Neuronal stem cell (in vitro differentiated cells): ENCODE measurements around the gene CENPU.

Source experiments
- DNase-seq: peaks from one replicate; pipeline ENCODE4 v3.0.0-alpha.2; 2013; ENCODE audit warnings: low spot score
- H2AFZ ChIP-seq: one replicate; pipeline ENCODE4 v1.6.1; 2013; ENCODE audit warnings: mild to moderate bottlenecking, low read length, inconsistent platforms
- H2AK5ac ChIP-seq: 2 replicates; pipeline ENCODE4 v1.6.1; 2013; ENCODE audit warnings: low read depth, mild to moderate bottlenecking, inconsistent platforms, low read length, moderate library complexity, mixed read lengths
- H2BK120ac ChIP-seq: 2 replicates; pipeline ENCODE4 v1.6.1; 2013; ENCODE audit warnings: low read depth, mild to moderate bottlenecking, inconsistent platforms, low read length, moderate library complexity, mixed read lengths
- H2BK12ac ChIP-seq: one replicate; pipeline ENCODE4 v1.6.1; 2013; ENCODE audit warnings: low read length, inconsistent platforms
- H2BK15ac ChIP-seq: 2 replicates; pipeline ENCODE4 v1.6.1; 2013; ENCODE audit warnings: mild to moderate bottlenecking, low read length, inconsistent platforms, mixed read lengths
- H2BK5ac ChIP-seq: one replicate; pipeline ENCODE4 v1.6.1; 2013; ENCODE audit warnings: inconsistent platforms, mild to moderate bottlenecking, low read length, moderate library complexity
- H3K14ac ChIP-seq: one replicate; pipeline ENCODE4 v1.6.1; 2013; ENCODE audit warnings: low read length, inconsistent platforms
- H3K18ac ChIP-seq: 2 replicates; pipeline ENCODE4 v1.6.1; 2013; ENCODE audit warnings: low read length, inconsistent platforms
- H3K23ac ChIP-seq: 2 replicates; pipeline ENCODE4 v1.6.1; 2013; ENCODE audit warnings: low read depth, mild to moderate bottlenecking, mixed read lengths, low read length, inconsistent platforms; ENCODE audit not compliant: poor library complexity
- H3K27ac ChIP-seq: replicated peaks from 3 replicates; pipeline ENCODE4 v1.5.1; 2013; ENCODE audit warnings: low read length, inconsistent platforms
- H3K27me3 ChIP-seq, 3 experiments: 2 replicates each; pipeline ENCODE4 v1.6.1; 2013; ENCODE audit warnings: low read length in 3 of 3, mild to moderate bottlenecking in 2 of 3, inconsistent platforms in 1 of 3, low read depth in 1 of 3, mixed read lengths in 1 of 3, moderate library complexity in 1 of 3; ENCODE audit not compliant: control insufficient read depth in 3 of 3, insufficient read depth in 3 of 3
- H3K36me3 ChIP-seq, 2 donors: replicated peaks in 1 of 2; 2 replicates each; pipeline ENCODE4 v1.6.1; 2013; ENCODE audit warnings: low read length in 2 of 2; ENCODE audit not compliant: control insufficient read depth in 2 of 2, insufficient read depth in 2 of 2
- H3K4ac ChIP-seq: 2 replicates; pipeline ENCODE4 v1.6.1; 2013; ENCODE audit warnings: inconsistent platforms, mild to moderate bottlenecking, low read length, moderate library complexity
- H3K4me1 ChIP-seq, 2 donors: 1 replicate in 1 of 2; 2 replicates in 1 of 2; pipeline ENCODE4 v1.6.1; 2013; ENCODE audit warnings: low read length in 2 of 2, low read depth in 1 of 2; ENCODE audit not compliant: control insufficient read depth in 2 of 2, insufficient read depth in 1 of 2
- H3K4me2 ChIP-seq: one replicate; pipeline ENCODE4 v1.6.1; 2013; ENCODE audit warnings: mild to moderate bottlenecking, low read length, inconsistent platforms; ENCODE audit not compliant: insufficient read depth, poor library complexity, severe bottlenecking
- H3K4me3 ChIP-seq, 2 donors: 2 replicates each; pipeline ENCODE4 v1.5.1; 2013; ENCODE audit warnings: low read length in 2 of 2, mild to moderate bottlenecking in 2 of 2, inconsistent platforms in 1 of 2, moderate library complexity in 1 of 2
- H3K79me1 ChIP-seq: one replicate; pipeline ENCODE4 v1.6.1; 2013; ENCODE audit warnings: low read depth, mild to moderate bottlenecking, inconsistent platforms, low read length, moderate library complexity
- H3K9ac ChIP-seq: one replicate; pipeline ENCODE4 v1.6.1; 2013; ENCODE audit warnings: mild to moderate bottlenecking, low read depth, low read length, inconsistent platforms; ENCODE audit not compliant: poor library complexity
- H3K9me3 ChIP-seq, 2 donors: replicated peaks in 1 of 2; 2 replicates each; pipeline versions ENCODE3 to v1.6.1; 2013; ENCODE audit warnings: low read length in 2 of 2, mild to moderate bottlenecking in 2 of 2, inconsistent platforms in 1 of 2, low read depth in 1 of 2, mixed read lengths in 1 of 2, moderate library complexity in 1 of 2; ENCODE audit not compliant: control insufficient read depth in 2 of 2, insufficient read depth in 1 of 2
- H4K8ac ChIP-seq: one replicate; pipeline ENCODE4 v1.6.1; 2013; ENCODE audit warnings: low read depth, mild to moderate bottlenecking, inconsistent platforms, low read length, moderate library complexity
- H4K91ac ChIP-seq: one replicate; pipeline ENCODE4 v1.6.1; 2013; ENCODE audit warnings: low read length, low read depth, mild to moderate bottlenecking, inconsistent platforms; ENCODE audit not compliant: poor library complexity
- WGBS, 2 donors: extraction: QIAGEN DNeasy Blood & Tissue Kit; methylation state at CpG; one replicate each; pipeline ENCODE4 v1.1.7; 2013; ENCODE audit warnings: missing lambda C conversion rate in 2 of 2, mixed read lengths in 1 of 2; ENCODE audit not compliant: insufficient read length in 2 of 2, insufficient replicate concordance in 1 of 2; ENCODE audit errors: extremely low coverage in 2 of 2; 5-methylcytosine and 5-hydroxymethylcytosine counted together

The CENPU gene

GRCh38 chr4:184747034-184747830 lies 13.3 kb upstream of the CENPU start:
- H3K4me3 ChIP-seq, result no peak overlapping the region
- H3K23ac ChIP-seq, result no peak overlapping the region
- no peak overlapping the region for H3K4ac ChIP-seq
- H3K27ac ChIP-seq, result no peak overlapping the region
- H4K8ac ChIP-seq, result no peak overlapping the region
- no peak overlapping the region for H2AK5ac ChIP-seq
- H3K36me3 ChIP-seq, result peaks cover 0 to 1% of the 10 kb centered on the region in 2 donors
- no peaks in the 10 kb centered on the region for H3K79me1 ChIP-seq
- no peak overlapping the region for H3K4me2 ChIP-seq
- H4K91ac ChIP-seq, result no peak overlapping the region
- DNase-seq, result no peak
- H2BK15ac ChIP-seq, result no peak overlapping the region
- H3K9me3 ChIP-seq, result peaks cover 0 to 4% of the 10 kb centered on the region in 2 donors
- H3K14ac ChIP-seq, result no peak overlapping the region
- H3K4me1 ChIP-seq, result peaks cover 10 to 21% of the 10 kb centered on the region in 2 donors
- no peak overlapping the region for H3K18ac ChIP-seq
- H2BK5ac ChIP-seq, result no peak overlapping the region
- no peak overlapping the region for H3K9ac ChIP-seq
- peaks cover 0 to 5% (median 0%) of the 10 kb centered on the region in 3 experiments for H3K27me3 ChIP-seq
- no peak overlapping the region for H2BK12ac ChIP-seq
- H2BK120ac ChIP-seq, result no peak overlapping the region
- WGBS, 2 donors, result no CpG with 5 or more reads among the region's 4 CpGs
- no peak overlapping the region for H2AFZ ChIP-seq

DNA sequence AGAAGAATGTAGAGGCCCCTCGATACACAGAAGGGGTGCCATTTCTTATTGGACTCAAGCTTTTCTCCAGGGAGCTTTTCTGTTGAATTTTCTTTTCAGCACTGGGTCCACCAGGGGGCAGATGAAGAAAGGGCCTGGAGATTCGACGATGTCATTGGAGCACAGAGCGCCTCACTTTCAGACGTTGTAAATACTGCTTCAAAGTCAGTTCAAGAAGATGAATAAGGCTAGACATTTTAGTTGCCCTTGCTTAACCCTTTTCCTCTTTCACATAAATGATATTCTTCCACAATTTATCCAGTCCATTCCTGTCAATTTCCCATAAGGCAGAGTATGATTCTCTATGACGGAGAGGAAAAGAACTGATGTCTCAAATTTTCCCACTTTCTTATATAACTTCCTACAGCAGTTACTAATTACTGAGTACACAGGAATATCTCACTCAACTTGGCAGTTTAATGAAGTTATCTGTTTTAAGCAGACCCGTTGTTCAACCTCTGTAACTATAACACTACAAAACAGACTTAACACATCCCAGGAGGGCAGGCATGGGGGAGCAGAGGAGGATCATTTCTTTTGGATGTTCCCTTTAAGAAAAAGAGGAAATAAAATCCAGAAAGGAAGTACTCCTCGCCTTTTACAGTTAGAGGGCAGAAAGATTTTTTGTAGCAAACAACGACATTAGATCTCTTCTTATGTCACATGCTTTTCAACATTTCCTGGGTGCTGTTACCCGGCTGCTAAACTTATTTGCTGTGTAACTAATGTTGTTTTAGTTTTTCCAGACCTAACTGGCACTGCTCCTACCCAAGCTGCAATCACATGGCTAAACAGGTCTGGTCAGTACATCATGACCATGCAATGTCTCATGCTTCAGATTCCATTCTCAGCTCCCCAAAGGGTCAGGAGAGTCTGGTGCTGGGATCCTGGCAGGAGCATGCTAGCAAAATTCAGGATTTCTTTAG lies 12.2 kb upstream of the CENPU start:
- no peak overlapping the region for H2BK12ac ChIP-seq
- no peak overlapping the region for H3K9ac ChIP-seq
- peaks cover 0 to 5% (median 0%) of the 10 kb centered on the region in 3 experiments for H3K27me3 ChIP-seq
- H3K14ac ChIP-seq, result no peak overlapping the region
- no peak overlapping the region for H2BK15ac ChIP-seq
- H4K8ac ChIP-seq, result no peak overlapping the region
- H2AFZ ChIP-seq, result no peak overlapping the region
- no peak overlapping the region for H2BK5ac ChIP-seq
- H3K4me3 ChIP-seq, result no peak overlapping the region
- peaks cover 0 to 4% of the 10 kb centered on the region in 2 donors for H3K9me3 ChIP-seq
- H3K23ac ChIP-seq, result no peak overlapping the region
- H3K18ac ChIP-seq, result no peak overlapping the region
- H3K4me1 ChIP-seq, result peaks cover 8 to 21% of the 10 kb centered on the region in 2 donors
- no peak overlapping the region for H3K4me2 ChIP-seq
- H3K79me1 ChIP-seq, result no peaks in the 10 kb centered on the region
- H3K36me3 ChIP-seq, result peaks cover 0 to 1% of the 10 kb centered on the region in 2 donors
- H4K91ac ChIP-seq, result no peak overlapping the region
- WGBS, 2 donors, result no CpG with 5 or more reads among the region's 10 CpGs
- no peak overlapping the region for H2AK5ac ChIP-seq
- no peak overlapping the region for H2BK120ac ChIP-seq
- peak; percentile 43 for DNase-seq
- no peak overlapping the region for H3K27ac ChIP-seq
- no peak overlapping the region for H3K4ac ChIP-seq

- Histone ChIP-seq H3K79me1 (no peaks in the 10 kb centered on the region), H2BK120ac (no peak overlapping the region), H2AFZ (peak overlapping the region; percentile 56), H3K9me3 (peaks cover 4% of the 10 kb centered on the region in 2 donors), H3K4me1 (peaks cover 3 to 18% of the 10 kb centered on the region in 2 donors), H3K14ac (no peak overlapping the region), H4K91ac (no peak overlapping the region), H3K4ac (no peak overlapping the region), H3K18ac (no peak overlapping the region), H3K27ac (no peak overlapping the region), H2AK5ac (no peak overlapping the region), H4K8ac (no peak overlapping the region), H3K9ac (no peak overlapping the region), H2BK15ac (no peak overlapping the region), H3K23ac (no peak overlapping the region), H3K4me3 (no peak overlapping the region), H3K4me2 (no peak overlapping the region), H2BK5ac (no peak overlapping the region), H3K36me3 (peaks cover 0 to 1% of the 10 kb centered on the region in 2 donors), H3K27me3 (peaks cover 0 to 5% (median 0%) of the 10 kb centered on the region in 3 experiments), H2BK12ac (no peak overlapping the region)
- no peak for DNase-seq
- WGBS, 2 donors, result no CpG with 5 or more reads among the region's 10 CpGs
Measured at GRCh38 chr4:184744236-184744635, 10.3 kb upstream of the CENPU start.

DNA sequence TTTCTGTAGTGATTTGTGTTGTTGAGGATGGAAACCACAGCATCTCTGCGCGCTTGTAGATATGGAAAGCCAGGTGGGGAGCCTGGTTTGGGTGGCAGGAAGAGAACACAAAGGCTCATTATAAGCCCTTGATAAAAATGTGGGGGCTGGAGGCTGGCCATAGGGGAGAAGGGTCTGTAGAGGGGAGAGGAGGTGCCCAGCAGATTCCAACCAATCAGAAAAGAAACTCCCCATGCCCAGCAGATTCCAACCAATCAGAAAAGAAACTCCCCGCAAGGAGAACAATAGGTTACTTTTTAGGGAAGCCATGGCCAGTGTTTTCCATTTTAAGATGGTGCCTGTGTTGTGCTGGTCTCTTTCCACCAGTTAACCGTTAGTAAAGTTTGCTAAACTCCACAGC lies 9.8 kb upstream of the CENPU start:
- Histone ChIP-seq H4K91ac (no peak overlapping the region), H3K27me3 (peaks cover 0 to 5% (median 0%) of the 10 kb centered on the region in 3 experiments), H2BK120ac (no peak overlapping the region), H3K4me2 (no peak overlapping the region), H3K23ac (no peak overlapping the region), H3K4me1 (peaks cover 3 to 17% of the 10 kb centered on the region in 2 donors), H3K14ac (no peak overlapping the region), H4K8ac (no peak overlapping the region), H2AK5ac (no peak overlapping the region), H2BK12ac (no peak overlapping the region), H2BK5ac (no peak overlapping the region), H2AFZ (peak overlapping the region; percentile 56), H3K18ac (no peak overlapping the region), H3K9me3 (peaks cover 4% of the 10 kb centered on the region in 2 donors), H3K9ac (no peak overlapping the region), H3K4ac (no peak overlapping the region), H3K27ac (no peak overlapping the region), H2BK15ac (no peak overlapping the region), H3K79me1 (no peaks in the 10 kb centered on the region), H3K36me3 (peaks cover 0 to 1% of the 10 kb centered on the region in 2 donors), H3K4me3 (no peak overlapping the region)
- no peak for DNase-seq
- no CpG with 5 or more reads among the region's 4 CpGs for WGBS, 2 donors
